ENCODE measurements around the gene TIMMDC1. TPM values are rescaled to one million over a fixed set of nuclear protein-coding genes. Genes with fewer than 3 reads are reported as not detected.

Gene TIMMDC1
- total RNA-seq, 1 experiment from 2014 or later = 109 TPM

DNA sequence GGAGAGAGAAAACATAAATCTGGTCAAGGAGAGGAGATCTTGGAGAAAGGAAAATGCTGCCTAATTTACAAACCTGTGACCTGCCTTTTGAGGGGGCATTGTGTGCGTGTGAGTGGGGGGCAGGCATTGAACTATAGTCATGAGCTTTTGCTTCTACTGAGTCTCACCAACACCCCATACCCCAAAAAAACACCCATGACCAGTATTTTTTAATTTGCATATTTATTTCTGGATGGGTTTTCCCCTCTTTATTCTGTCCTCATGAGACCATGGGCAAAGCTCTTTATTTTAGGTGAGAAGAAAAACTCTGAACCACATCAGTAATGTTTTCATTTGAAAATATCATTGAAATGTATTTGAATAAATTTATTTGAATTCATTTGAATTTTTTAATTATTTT is 40.4 kb downstream of the TIMMDC1 start:
- Histone ChIP-seq H3K23ac (ENCODE audit: insufficient read length, low read depth, low read length) (no peak overlapping the region), H3K9me3 (ENCODE audit: control insufficient read depth, low read depth, low read length) (no peaks in the 10 kb centered on the region), H3K79me1 (ENCODE audit: insufficient read depth, low read depth, low read length, poor library complexity, severe bottlenecking) (no peaks in the 10 kb centered on the region), H3K14ac (ENCODE audit: insufficient read depth, low read length) (no peak overlapping the region), H3K56ac (ENCODE audit: insufficient read length, low read depth, low read length) (no peak overlapping the region), H3K79me2 (ENCODE audit: insufficient read depth, low read length) (no peaks in the 10 kb centered on the region), H3K4me2 (ENCODE audit: insufficient read depth, insufficient read length, low read length) (no peak overlapping the region), H4K20me1 (ENCODE audit: control insufficient read depth, insufficient read depth, insufficient read length) (no peaks in the 10 kb centered on the region), H3K23me2 (ENCODE audit: insufficient read length, low read depth, low read length, poor library complexity, severe bottlenecking) (no peaks in the 10 kb centered on the region), H2BK120ac (ENCODE audit: low read depth, low read length, poor library complexity, severe bottlenecking) (no peak overlapping the region), H2BK15ac (ENCODE audit: low read depth, low read length) (no peak overlapping the region), H2BK20ac (ENCODE audit: low read depth, low read length, poor library complexity, severe bottlenecking) (no peak overlapping the region), H3K9ac (ENCODE audit: extremely low read depth, insufficient read length, low read length) (no peak overlapping the region), H4K5ac (ENCODE audit: insufficient read length, low read depth, low read length) (no peak overlapping the region), H2BK5ac (ENCODE audit: insufficient read length, low read length) (no peak overlapping the region), H3K4me1 (ENCODE audit: insufficient read depth, low read length) (no peaks in the 10 kb centered on the region), H2AFZ (ENCODE audit: low read length) (no peak overlapping the region), H2AK5ac (ENCODE audit: insufficient read length, low read length) (no peak overlapping the region), H4K91ac (ENCODE audit: insufficient read length, low read depth, low read length) (no peak overlapping the region), H3K27ac (ENCODE audit: insufficient read length, low read depth, low read length) (no peak overlapping the region), H2BK12ac (ENCODE audit: insufficient read length, low read depth, low read length) (no peak overlapping the region), H3T11ph (ENCODE audit: low read length) (no peak overlapping the region), H3K18ac (ENCODE audit: insufficient read length, low read depth, low read length) (no peak overlapping the region), H3K4ac (ENCODE audit: low read depth, low read length) (no peak overlapping the region), H4K8ac (replicated peaks; ENCODE audit: insufficient read length, low read depth, low read length) (no peak overlapping the region), H3K27me3 (ENCODE audit: insufficient read depth, low read length) (no peaks in the 10 kb centered on the region)
- Mint-ChIP-seq H3K4me3 (no peak overlapping the region), H3K27me3 (ENCODE audit: low read depth) (no peaks in the 10 kb centered on the region), H3K4me1 (no peaks in the 10 kb centered on the region), H3K9me3 (no peaks in the 10 kb centered on the region), H3K36me3 (ENCODE audit: insufficient read depth in 1 of 3, low read depth in 3 of 3) (no peaks in the 10 kb centered on the region), H3K27ac (no peak overlapping the region)
- TF ChIP-seq, protein P1, sequence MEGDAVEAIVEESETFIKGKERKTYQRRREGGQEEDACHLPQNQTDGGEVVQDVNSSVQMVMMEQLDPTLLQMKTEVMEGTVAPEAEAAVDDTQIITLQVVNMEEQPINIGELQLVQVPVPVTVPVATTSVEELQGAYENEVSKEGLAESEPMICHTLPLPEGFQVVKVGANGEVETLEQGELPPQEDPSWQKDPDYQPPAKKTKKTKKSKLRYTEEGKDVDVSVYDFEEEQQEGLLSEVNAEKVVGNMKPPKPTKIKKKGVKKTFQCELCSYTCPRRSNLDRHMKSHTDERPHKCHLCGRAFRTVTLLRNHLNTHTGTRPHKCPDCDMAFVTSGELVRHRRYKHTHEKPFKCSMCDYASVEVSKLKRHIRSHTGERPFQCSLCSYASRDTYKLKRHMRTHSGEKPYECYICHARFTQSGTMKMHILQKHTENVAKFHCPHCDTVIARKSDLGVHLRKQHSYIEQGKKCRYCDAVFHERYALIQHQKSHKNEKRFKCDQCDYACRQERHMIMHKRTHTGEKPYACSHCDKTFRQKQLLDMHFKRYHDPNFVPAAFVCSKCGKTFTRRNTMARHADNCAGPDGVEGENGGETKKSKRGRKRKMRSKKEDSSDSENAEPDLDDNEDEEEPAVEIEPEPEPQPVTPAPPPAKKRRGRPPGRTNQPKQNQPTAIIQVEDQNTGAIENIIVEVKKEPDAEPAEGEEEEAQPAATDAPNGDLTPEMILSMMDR (conservative IDR thresholded peaks at IDR 0.05) = no peak
- DNase-seq = no peak
- WGBS (ENCODE audit: extremely low coverage, insufficient read length, low lambda C conversion rate) = no CpG with 5 or more reads among the region's 1 CpG
